ENCODE measurements around the gene ZC3H8. TPM values are rescaled to one million over a fixed set of nuclear protein-coding genes. Genes with fewer than 3 reads are reported as not detected.

Gene ZC3H8
- polyA plus RNA-seq, 2 of the 4 experiments (the other 2 are of a cell fraction), result 13.2 to 20.2 TPM

DNA sequence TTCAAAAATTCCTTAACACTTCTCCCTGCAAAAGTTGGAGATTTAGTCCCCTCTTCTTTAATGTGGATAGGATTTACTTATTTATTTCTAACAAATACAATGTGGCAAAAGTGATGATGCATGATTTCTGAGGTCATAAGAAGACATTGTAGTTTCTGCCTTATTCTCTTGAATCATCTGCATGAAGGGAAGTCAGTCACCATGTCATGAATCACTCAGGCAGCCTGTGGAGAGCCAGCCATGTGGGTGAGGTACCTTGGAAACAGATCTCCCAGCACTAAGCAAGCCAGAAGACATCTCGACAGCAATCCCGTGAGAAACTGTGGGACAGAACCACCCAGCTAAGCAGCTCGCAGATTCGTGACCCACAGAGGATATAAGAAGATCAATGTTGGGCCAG lies 2.7 kb upstream of the ZC3H8 start:
- WGBS (ENCODE audit: missing lambda C conversion rate), result 63% methylated on average over 4 of the region's 4 CpGs
- ATAC-seq (no peak), FAIRE-seq (no peak), DNase-seq (ENCODE audit: low read depth in 1 of 2, low spot score in 1 of 2) (peak in 1 of 2 experiments; percentile 13)
- no peak for TF ChIP-seq BHLHE40 (IDR thresholded peaks at IDR 0.05; ENCODE audit: low read depth, low read length)
- no peak for TF ChIP-seq RARB (CRISPR knock-in tag; IDR thresholded peaks at IDR 0.05)
- peak; percentile 23 for TF ChIP-seq MAFK (IDR thresholded peaks at IDR 0.05; ENCODE audit: partially characterized antibody)
- H3K4me2 ChIP-seq, result no peak overlapping the region
- POLR2A ChIA-PET, result no interaction called here
- no peak overlapping the region for H3K27ac ChIP-seq
- H3K9me3 ChIP-seq, result peaks cover 2% of the 10 kb centered on the region
- no peak overlapping the region for H3K4me3 ChIP-seq
- peaks cover 7% of the 10 kb centered on the region; the same call in 2 of the 3 replicates for H3K4me1 ChIP-seq
- CTCF ChIA-PET, result no interaction called here

DNA sequence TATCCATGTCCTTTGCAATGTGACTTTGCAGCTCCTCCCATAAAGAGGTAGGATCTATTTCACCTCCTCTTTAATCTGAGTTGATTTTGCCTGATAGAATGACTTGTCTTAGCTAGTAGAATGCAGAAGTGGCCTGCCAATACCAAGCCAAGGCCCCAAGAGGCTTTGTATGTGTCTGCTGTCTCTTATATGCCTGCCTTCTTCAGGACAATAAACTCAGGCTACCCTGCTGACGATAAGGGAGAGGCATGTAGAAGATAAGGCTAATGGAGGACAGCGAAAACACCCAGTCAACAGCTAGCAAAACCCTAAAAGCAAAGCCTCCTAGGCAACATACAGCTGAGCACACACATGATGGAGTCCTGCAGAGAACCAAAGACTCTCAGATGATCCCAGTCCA lies 1.8 kb upstream of the ZC3H8 start:
- ChIA-PET CTCF (no interaction called here), POLR2A (no interaction called here)
- no peak for ATAC-seq
- no peak for FAIRE-seq
- no peaks in the 10 kb centered on the region for H3K9me3 ChIP-seq
- no peak overlapping the region for H3K27ac ChIP-seq
- H3K4me1 ChIP-seq, result peaks cover 7% of the 10 kb centered on the region; the same call in 2 of the 3 replicates
- DNase-seq (ENCODE audit: low read depth in 1 of 2, low spot score in 1 of 2), result no peak
- H3K4me2 ChIP-seq, result no peak overlapping the region
- TF ChIP-seq, protein P1, sequence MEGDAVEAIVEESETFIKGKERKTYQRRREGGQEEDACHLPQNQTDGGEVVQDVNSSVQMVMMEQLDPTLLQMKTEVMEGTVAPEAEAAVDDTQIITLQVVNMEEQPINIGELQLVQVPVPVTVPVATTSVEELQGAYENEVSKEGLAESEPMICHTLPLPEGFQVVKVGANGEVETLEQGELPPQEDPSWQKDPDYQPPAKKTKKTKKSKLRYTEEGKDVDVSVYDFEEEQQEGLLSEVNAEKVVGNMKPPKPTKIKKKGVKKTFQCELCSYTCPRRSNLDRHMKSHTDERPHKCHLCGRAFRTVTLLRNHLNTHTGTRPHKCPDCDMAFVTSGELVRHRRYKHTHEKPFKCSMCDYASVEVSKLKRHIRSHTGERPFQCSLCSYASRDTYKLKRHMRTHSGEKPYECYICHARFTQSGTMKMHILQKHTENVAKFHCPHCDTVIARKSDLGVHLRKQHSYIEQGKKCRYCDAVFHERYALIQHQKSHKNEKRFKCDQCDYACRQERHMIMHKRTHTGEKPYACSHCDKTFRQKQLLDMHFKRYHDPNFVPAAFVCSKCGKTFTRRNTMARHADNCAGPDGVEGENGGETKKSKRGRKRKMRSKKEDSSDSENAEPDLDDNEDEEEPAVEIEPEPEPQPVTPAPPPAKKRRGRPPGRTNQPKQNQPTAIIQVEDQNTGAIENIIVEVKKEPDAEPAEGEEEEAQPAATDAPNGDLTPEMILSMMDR (IDR thresholded peaks at IDR 0.05), result no peak
- no peak for TF ChIP-seq NFE2L2 (conservative IDR thresholded peaks at IDR 0.05; ENCODE audit: low read length)
- TF ChIP-seq EHMT2 (IDR thresholded peaks at IDR 0.05; ENCODE audit: low read depth), result no peak
- no peak for TF ChIP-seq FOXS1 (CRISPR knock-in tag; IDR thresholded peaks at IDR 0.05)
- TF ChIP-seq, protein P2, sequence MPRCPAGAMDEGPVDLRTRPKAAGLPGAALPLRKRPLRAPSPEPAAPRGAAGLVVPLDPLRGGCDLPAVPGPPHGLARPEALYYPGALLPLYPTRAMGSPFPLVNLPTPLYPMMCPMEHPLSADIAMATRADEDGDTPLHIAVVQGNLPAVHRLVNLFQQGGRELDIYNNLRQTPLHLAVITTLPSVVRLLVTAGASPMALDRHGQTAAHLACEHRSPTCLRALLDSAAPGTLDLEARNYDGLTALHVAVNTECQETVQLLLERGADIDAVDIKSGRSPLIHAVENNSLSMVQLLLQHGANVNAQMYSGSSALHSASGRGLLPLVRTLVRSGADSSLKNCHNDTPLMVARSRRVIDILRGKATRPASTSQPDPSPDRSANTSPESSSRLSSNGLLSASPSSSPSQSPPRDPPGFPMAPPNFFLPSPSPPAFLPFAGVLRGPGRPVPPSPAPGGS (IDR thresholded peaks at IDR 0.05), result no peak
- no peak for TF ChIP-seq JUNB (IDR thresholded peaks at IDR 0.05)
- no peak for TF ChIP-seq MAZ (IDR thresholded peaks at IDR 0.05; ENCODE audit: borderline replicate concordance, low read depth, low read length)
- no peak for TF ChIP-seq HOXB13 (CRISPR knock-in tag; IDR thresholded peaks at IDR 0.05; ENCODE audit: low read depth)
- H3K4me3 ChIP-seq, result no peak overlapping the region
- WGBS (ENCODE audit: missing lambda C conversion rate), result 90% methylated on average over 2 of the region's 2 CpGs

DNA sequence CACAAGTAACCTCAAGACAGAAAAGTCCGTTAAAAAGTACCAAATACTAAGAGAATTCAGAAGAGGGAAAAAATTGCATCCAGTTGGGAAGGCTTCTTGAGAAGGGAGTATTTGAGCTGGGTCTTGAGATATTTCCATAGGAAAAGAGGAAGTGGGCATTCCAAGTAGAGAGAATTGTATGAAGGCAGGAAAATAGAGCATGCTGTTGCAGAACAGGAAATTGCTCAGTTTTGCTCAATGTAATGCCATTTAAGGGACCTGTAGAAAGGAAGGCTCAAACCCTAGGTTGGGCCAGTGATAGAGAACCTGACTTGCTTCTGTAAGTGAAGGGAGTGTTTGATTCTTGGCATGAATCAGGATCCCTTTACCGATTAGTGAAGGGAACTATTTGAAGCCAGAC lies 1.0 kb upstream of the ZC3H8 start:
- ChIA-PET CTCF (interaction anchor here (1.3 kb wide), 1 partner anchor 472 kb away, joined by 3 read pairs; no protein-coding TSS in a partner anchor), POLR2A (no interaction called here)
- Histone ChIP-seq H3K4me2 (no peak overlapping the region), H3K4me3 (no peak overlapping the region), H3K27ac (no peak overlapping the region), H3K4me1 (peaks cover 7% of the 10 kb centered on the region; the same call in 2 of the 3 replicates), H3K9me3 (no peaks in the 10 kb centered on the region)
- ATAC-seq (no peak), FAIRE-seq (no peak), DNase-seq (ENCODE audit: low read depth in 1 of 2, low spot score in 1 of 2) (no peak)
- WGBS (ENCODE audit: missing lambda C conversion rate), result 93% methylated on average over 2 of the region's 2 CpGs
- TF ChIP-seq, protein P1 (IDR thresholded peaks at IDR 0.05), result no peak
- TF ChIP-seq RFX5 (IDR thresholded peaks at IDR 0.05) (no peak), HDAC2 (IDR thresholded peaks at IDR 0.05) (no peak), MYC (IDR thresholded peaks at IDR 0.05; ENCODE audit: borderline replicate concordance, low read length) (no peak), EHF (CRISPR knock-in tag; IDR thresholded peaks at IDR 0.05) (no peak), HOXB5 (CRISPR knock-in tag; IDR thresholded peaks at IDR 0.05) (no peak), PHF8 (IDR thresholded peaks at IDR 0.05; ENCODE audit: borderline replicate concordance, low read depth) (no peak), MAZ (IDR thresholded peaks at IDR 0.05; ENCODE audit: borderline replicate concordance, low read depth, low read length) (no peak)
- TF ChIP-seq, protein P3, sequence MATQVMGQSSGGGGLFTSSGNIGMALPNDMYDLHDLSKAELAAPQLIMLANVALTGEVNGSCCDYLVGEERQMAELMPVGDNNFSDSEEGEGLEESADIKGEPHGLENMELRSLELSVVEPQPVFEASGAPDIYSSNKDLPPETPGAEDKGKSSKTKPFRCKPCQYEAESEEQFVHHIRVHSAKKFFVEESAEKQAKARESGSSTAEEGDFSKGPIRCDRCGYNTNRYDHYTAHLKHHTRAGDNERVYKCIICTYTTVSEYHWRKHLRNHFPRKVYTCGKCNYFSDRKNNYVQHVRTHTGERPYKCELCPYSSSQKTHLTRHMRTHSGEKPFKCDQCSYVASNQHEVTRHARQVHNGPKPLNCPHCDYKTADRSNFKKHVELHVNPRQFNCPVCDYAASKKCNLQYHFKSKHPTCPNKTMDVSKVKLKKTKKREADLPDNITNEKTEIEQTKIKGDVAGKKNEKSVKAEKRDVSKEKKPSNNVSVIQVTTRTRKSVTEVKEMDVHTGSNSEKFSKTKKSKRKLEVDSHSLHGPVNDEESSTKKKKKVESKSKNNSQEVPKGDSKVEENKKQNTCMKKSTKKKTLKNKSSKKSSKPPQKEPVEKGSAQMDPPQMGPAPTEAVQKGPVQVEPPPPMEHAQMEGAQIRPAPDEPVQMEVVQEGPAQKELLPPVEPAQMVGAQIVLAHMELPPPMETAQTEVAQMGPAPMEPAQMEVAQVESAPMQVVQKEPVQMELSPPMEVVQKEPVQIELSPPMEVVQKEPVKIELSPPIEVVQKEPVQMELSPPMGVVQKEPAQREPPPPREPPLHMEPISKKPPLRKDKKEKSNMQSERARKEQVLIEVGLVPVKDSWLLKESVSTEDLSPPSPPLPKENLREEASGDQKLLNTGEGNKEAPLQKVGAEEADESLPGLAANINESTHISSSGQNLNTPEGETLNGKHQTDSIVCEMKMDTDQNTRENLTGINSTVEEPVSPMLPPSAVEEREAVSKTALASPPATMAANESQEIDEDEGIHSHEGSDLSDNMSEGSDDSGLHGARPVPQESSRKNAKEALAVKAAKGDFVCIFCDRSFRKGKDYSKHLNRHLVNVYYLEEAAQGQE (IDR thresholded peaks at IDR 0.05), result no peak
- TF ChIP-seq, protein P4, sequence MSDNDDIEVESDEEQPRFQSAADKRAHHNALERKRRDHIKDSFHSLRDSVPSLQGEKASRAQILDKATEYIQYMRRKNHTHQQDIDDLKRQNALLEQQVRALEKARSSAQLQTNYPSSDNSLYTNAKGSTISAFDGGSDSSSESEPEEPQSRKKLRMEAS (IDR thresholded peaks at IDR 0.05), result no peak

Measured in A549 (cell line).